Measurements from ENCODE around the gene NUP62.

DNA sequence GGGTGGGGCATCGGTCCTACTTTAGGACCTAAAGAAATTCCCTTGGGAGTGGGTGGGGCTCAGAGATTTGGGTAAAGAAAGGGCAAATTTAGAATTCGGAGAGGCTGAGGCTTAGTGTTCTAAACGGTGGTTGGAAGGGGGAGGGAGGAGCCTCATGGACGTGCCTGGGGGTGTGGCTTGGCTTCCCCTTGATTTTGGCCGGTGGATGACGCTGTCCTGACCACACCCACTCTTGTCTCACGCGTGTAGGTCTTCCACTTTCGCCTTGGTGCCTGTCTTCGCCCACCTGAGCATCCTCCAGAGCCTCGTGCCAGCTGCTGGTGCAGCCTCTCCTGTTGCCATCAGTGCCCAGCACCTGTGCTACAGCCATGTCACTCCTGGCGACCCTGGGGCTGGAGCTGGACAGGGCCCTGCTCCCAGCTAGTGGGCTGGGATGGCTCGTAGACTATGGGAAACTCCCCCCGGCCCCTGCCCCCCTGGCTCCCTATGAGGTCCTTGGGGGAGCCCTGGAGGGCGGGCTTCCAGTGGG is 1.2 kb upstream of the NUP62 start:
- no peak for TF ChIP-seq TAF1 (IDR thresholded peaks at IDR 0.05; ENCODE audit: borderline replicate concordance, low read depth, low read length)
- TF ChIP-seq POLR2A (IDR thresholded peaks at IDR 0.05; ENCODE audit: low read depth, low read length) = no peak
